Gastrocnemius medialis (tissue), 4 donors: Measurements from ENCODE around the gene BMPER. TPM values are rescaled to one million over a fixed set of nuclear protein-coding genes. Genes with fewer than 3 reads are reported as not detected.
A peak's percentile ranks its signal among the peaks of the same experiment; 100 is the strongest.

ENCODE experiments used
- ATAC-seq, 2 donors: fragments of 150-250 bp; one replicate each; pipeline ENCODE4 v1.9.1; 2016
- DNase-seq, 2 donors: peaks; one replicate each; pipeline ENCODE4 v3.0.0-alpha.2; 2019
- H3K27ac ChIP-seq, 4 donors: fragments of 200-600 bp; sonication (generic); 1 replicate in 1 of 4; 2 replicates in 3 of 4; pipeline ENCODE4 v1.5.1; 2016 to 2018; ENCODE audit warnings: mild to moderate bottlenecking in 2 of 4, moderate library complexity in 1 of 4
- H3K27me3 ChIP-seq, 3 donors: fragments of 200-600 bp; sonication (generic) in 2 of 3; 1 replicate in 1 of 3; 2 replicates in 2 of 3; pipeline versions ENCODE4 v1.5.1 to v1.6.0; 2016 to 2019; ENCODE audit warnings: mild to moderate bottlenecking in 1 of 3, moderate library complexity in 1 of 3
- H3K36me3 ChIP-seq, 2 donors: fragments of 200-600 bp; sonication (generic) in 1 of 2; one replicate each; pipeline ENCODE4 v1.5.1; 2017 to 2018
- H3K4me1 ChIP-seq, 2 donors: fragments of 200-600 bp; sonication (generic) in 1 of 2; one replicate each; pipeline ENCODE4 v1.5.1; 2016 to 2017; ENCODE audit warnings: mild to moderate bottlenecking in 2 of 2
- H3K4me3 ChIP-seq, 4 donors: fragments of 200-600 bp; sonication (generic) in 3 of 4; 1 replicate in 1 of 4; 2 replicates in 3 of 4; pipeline ENCODE4 v1.5.1; 2016 to 2019; ENCODE audit warnings: mild to moderate bottlenecking in 2 of 4
- H3K9me3 ChIP-seq, 3 donors: fragments of 200-600 bp; sonication (generic) in 2 of 3; 1 replicate in 1 of 3; 2 replicates in 2 of 3; pipeline ENCODE4 v1.5.1; 2016 to 2019
- CTCF ChIP-seq, 5 experiments: fragments of 450-650 bp in 3 of 5; fragments of 200-600 bp in 2 of 5; sonication (generic) in 2 of 5; IDR thresholded peaks in 4 of 5; conservative IDR thresholded peaks in 1 of 5; 1 replicate in 4 of 5; 2 replicates in 1 of 5; pipeline ENCODE4 v1.5.1; 2016 to 2019; ENCODE audit warnings: antibody characterized with exemption in 5 of 5, mild to moderate bottlenecking in 3 of 5, moderate library complexity in 3 of 5
- POLR2A ChIP-seq, 2 donors: fragments of 450-650 bp; IDR thresholded peaks; one replicate each; pipeline ENCODE4 v1.6.1; 2017; ENCODE audit warnings: antibody characterized with exemption in 2 of 2, mild to moderate bottlenecking in 2 of 2, moderate library complexity in 2 of 2
- in situ Hi-C, 4 donors: fragments of 200-750 bp; cut with MboI; loops; one replicate each; pipeline versions ENCODE4 v1.15.0 to v1.8.0; 2017; ENCODE audit warnings: low sequenced_read_pairs in 4 of 4
- intact Hi-C: fragments of 100-400 bp; cut with DNase I; formaldehyde crosslinking; loops from one replicate; pipeline ENCODE4 v1.15.1; 2023; ENCODE audit warnings: low total_unique reads
- total RNA-seq, 4 donors: library from RNA; depleted of rRNA; stranded (reverse); fragments of >200 nt; gene quantifications; one replicate each; pipeline versions ENCODE4 v1.1.0 to v1.2.3, GENCODE V29; 2016

BMPER gene
- total RNA-seq, 4 donors from 2014 or later = 1.7 to 11.0 (median 4.5) TPM

- Histone ChIP-seq H3K4me3 (no peak overlapping the region), H3K27ac (no peak overlapping the region), H3K9me3 (no peaks in the 10 kb centered on the region), H3K27me3 (peaks cover 3 to 8% (median 6%) of the 10 kb centered on the region in 3 donors), H3K4me1 (peaks cover 0 to 12% of the 10 kb centered on the region in 2 donors), H3K36me3 (no peaks in the 10 kb centered on the region)
- no peak for TF ChIP-seq CTCF (IDR thresholded peaks at IDR 0.05 in 4 of 5, conservative IDR thresholded peaks at IDR 0.05 in 1 of 5)
- no peak for TF ChIP-seq POLR2A (IDR thresholded peaks at IDR 0.05)
- intact Hi-C loops = no loop called here
- in situ Hi-C loops = no loop called here
- DNase-seq (no peak), ATAC-seq (no peak)
Observed at GRCh38 chr7:33902746-33903145, 2.6 kb upstream of the BMPER start.

GRCh38 chr7:33903791-33904680 lies 1.3 kb upstream of the BMPER start:
- Histone ChIP-seq H3K4me1 (peaks cover 0 to 12% of the 10 kb centered on the region in 2 donors), H3K9me3 (no peaks in the 10 kb centered on the region), H3K4me3 (peak overlapping the region; percentile 72 to 93 (median 78)), H3K36me3 (no peaks in the 10 kb centered on the region), H3K27me3 (peaks cover 3 to 8% (median 6%) of the 10 kb centered on the region in 3 donors), H3K27ac (peak overlapping the region; percentile 53 to 75 (median 64))
- ATAC-seq (peak; percentile 58 to 69), DNase-seq (peak in 1 of 2 donors; percentile 40)
- in situ Hi-C loops = no loop called here
- TF ChIP-seq CTCF (IDR thresholded peaks at IDR 0.05 in 4 of 5, conservative IDR thresholded peaks at IDR 0.05 in 1 of 5) = no peak
- TF ChIP-seq POLR2A (IDR thresholded peaks at IDR 0.05) = peak; percentile 18 to 23
- intact Hi-C loops = loop anchor here (2.0 kb wide), 1 partner anchor 29 kb away; no protein-coding TSS in a partner anchor

- in situ Hi-C loops = no loop called here
- Histone ChIP-seq H3K27ac (peak overlapping the region; percentile 53 to 75 (median 64)), H3K36me3 (no peaks in the 10 kb centered on the region), H3K4me3 (peak overlapping the region; percentile 72 to 93 (median 78)), H3K9me3 (no peaks in the 10 kb centered on the region), H3K27me3 (peaks cover 3 to 8% (median 6%) of the 10 kb centered on the region in 3 donors), H3K4me1 (peaks cover 0 to 12% of the 10 kb centered on the region in 2 donors)
- TF ChIP-seq CTCF (IDR thresholded peaks at IDR 0.05 in 4 of 5, conservative IDR thresholded peaks at IDR 0.05 in 1 of 5) (peak in 2 of 5 experiments; percentile 17 to 21), POLR2A (IDR thresholded peaks at IDR 0.05) (no peak)
- ATAC-seq = peak; percentile 56 to 70
- intact Hi-C loops = loop anchor here (2.0 kb wide), 1 partner anchor 28 kb away; no protein-coding TSS in a partner anchor
- no peak for DNase-seq
Observed at GRCh38 chr7:33904681-33905388, 504 bp upstream of the BMPER start.

- TF ChIP-seq POLR2A (IDR thresholded peaks at IDR 0.05) (no peak), CTCF (IDR thresholded peaks at IDR 0.05 in 4 of 5, conservative IDR thresholded peaks at IDR 0.05 in 1 of 5) (no peak)
- in situ Hi-C loops = no loop called here
- no peak overlapping the region for H3K4me3 ChIP-seq
- H3K27me3 ChIP-seq = peaks cover 3 to 8% (median 6%) of the 10 kb centered on the region in 3 donors
- DNase-seq (no peak), ATAC-seq (no peak)
- no peaks in the 10 kb centered on the region for H3K9me3 ChIP-seq
- H3K27ac ChIP-seq = no peak overlapping the region
- intact Hi-C loops = no loop called here
- peaks cover 0 to 12% of the 10 kb centered on the region in 2 donors for H3K4me1 ChIP-seq
- no peaks in the 10 kb centered on the region for H3K36me3 ChIP-seq
Observed at GRCh38 chr7:33906697-33907096, 1.4 kb downstream of the BMPER start.
